Type B pancreatic cell (in vitro differentiated cells): ENCODE results near the gene ARAP2. TPM values are rescaled to one million over a fixed set of nuclear protein-coding genes. Genes with fewer than 3 reads are reported as not detected.

Experiments used
- DNase-seq: peaks from one replicate; pipeline ENCODE4 v3.0.0; 2021; ENCODE audit warnings: mixed read lengths; ENCODE audit not compliant: unreplicated experiment; ENCODE audit errors: extremely low spot score
- H3K27ac Mint-ChIP-seq: 2 replicates; pipeline ENCODE4 v1.8.0; 2021; ENCODE audit warnings: mild to moderate bottlenecking, mixed read lengths
- H3K27me3 Mint-ChIP-seq: 2 replicates; pipeline ENCODE4 v1.8.0; 2021; ENCODE audit warnings: mixed read lengths
- H3K36me3 Mint-ChIP-seq: 2 replicates; pipeline ENCODE4 v1.8.0; 2021; ENCODE audit warnings: mixed read lengths
- H3K4me1 Mint-ChIP-seq: one replicate; pipeline ENCODE4 v1.8.0; 2021; ENCODE audit warnings: mixed read lengths; ENCODE audit not compliant: unreplicated experiment
- H3K4me3 Mint-ChIP-seq: 2 replicates; pipeline ENCODE4 v1.8.0; 2021; ENCODE audit warnings: mild to moderate bottlenecking, mixed read lengths
- H3K9me3 Mint-ChIP-seq: 2 replicates; pipeline ENCODE4 v1.8.0; 2021; ENCODE audit warnings: mixed read lengths
- CTCF ChIP-seq: fragments of 200-600 bp; sonication (generic); conservative IDR thresholded peaks from 2 replicates; pipeline ENCODE4 v1.5.0; 2021; ENCODE audit warnings: antibody characterized with exemption, mild to moderate bottlenecking
- total RNA-seq: library from RNA; stranded (reverse); gene quantifications from 2 replicates; pipeline ENCODE4 v1.2.1, GENCODE V29; 2021; ENCODE audit warnings: low replicate concordance

Gene ARAP2
- total RNA-seq, 1 donor from 2014 or later, result 10.8 TPM

- no peaks in the 10 kb centered on the region for H3K27me3 Mint-ChIP-seq
- DNase-seq, result no peak
- H3K4me1 Mint-ChIP-seq, result peaks cover 9% of the 10 kb centered on the region
- no peak for TF ChIP-seq CTCF
- no peaks in the 10 kb centered on the region for H3K9me3 Mint-ChIP-seq
- no peaks in the 10 kb centered on the region for H3K36me3 Mint-ChIP-seq
- no peak overlapping the region for H3K4me3 Mint-ChIP-seq
- no peak overlapping the region for H3K27ac Mint-ChIP-seq
These were observed 34.5 kb upstream of the ARAP2 start for GRCh38 chr4:36278789-36279188.

DNA sequence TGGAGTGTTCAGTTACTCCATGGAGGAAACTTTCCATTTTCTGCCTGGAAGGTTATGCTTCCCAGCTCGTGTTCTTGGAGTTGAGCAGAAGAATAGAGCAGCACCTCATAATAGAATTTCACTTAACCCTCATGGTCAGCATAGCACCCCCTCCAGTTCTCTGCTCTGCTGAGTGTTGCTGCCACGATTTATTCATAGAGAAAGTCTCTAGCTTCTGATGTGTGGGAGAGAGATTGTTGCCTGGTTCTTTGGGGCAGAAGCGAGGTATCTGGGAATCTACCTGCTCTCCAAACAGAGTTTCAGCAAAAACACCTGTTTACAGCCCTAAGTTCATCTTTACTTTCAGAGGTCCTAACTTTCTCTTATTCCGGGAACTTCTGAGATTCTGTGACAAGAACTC lies 33.2 kb upstream of the ARAP2 start:
- no peak overlapping the region for H3K27ac Mint-ChIP-seq
- H3K36me3 Mint-ChIP-seq, result no peaks in the 10 kb centered on the region
- H3K27me3 Mint-ChIP-seq, result no peaks in the 10 kb centered on the region
- no peak for TF ChIP-seq CTCF
- DNase-seq, result no peak
- H3K4me3 Mint-ChIP-seq, result no peak overlapping the region
- peaks cover 8% of the 10 kb centered on the region for H3K4me1 Mint-ChIP-seq
- no peaks in the 10 kb centered on the region for H3K9me3 Mint-ChIP-seq

DNA sequence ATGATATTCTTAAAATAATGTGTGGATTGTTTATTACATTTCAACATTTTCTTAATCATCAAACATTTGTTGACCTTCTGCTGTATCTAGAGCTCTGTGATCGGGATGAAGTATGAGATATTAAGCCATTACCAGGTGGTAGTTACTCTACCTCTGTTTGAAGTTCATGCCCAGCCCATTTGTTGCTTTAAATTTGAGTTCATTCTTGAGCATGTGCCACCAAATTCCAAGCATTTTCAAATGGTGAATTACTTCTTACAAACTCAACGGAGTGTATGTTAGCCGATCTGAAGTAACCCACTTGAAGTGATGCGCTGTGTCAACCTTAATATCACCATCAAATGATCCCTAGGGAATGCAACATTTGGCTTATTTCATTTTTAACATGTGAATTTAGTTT lies 29.8 kb upstream of the ARAP2 start:
- Mint-ChIP-seq H3K27me3 (no peaks in the 10 kb centered on the region), H3K27ac (no peak overlapping the region), H3K36me3 (no peaks in the 10 kb centered on the region), H3K4me1 (no peaks in the 10 kb centered on the region), H3K9me3 (no peaks in the 10 kb centered on the region), H3K4me3 (no peak overlapping the region)
- no peak for TF ChIP-seq CTCF
- DNase-seq, result no peak

GRCh38 chr4:36273276-36273675 lies 29.0 kb upstream of the ARAP2 start:
- Mint-ChIP-seq H3K36me3 (no peaks in the 10 kb centered on the region), H3K27ac (no peak overlapping the region), H3K27me3 (no peaks in the 10 kb centered on the region), H3K9me3 (no peaks in the 10 kb centered on the region), H3K4me1 (no peaks in the 10 kb centered on the region), H3K4me3 (no peak overlapping the region)
- DNase-seq, result no peak
- no peak for TF ChIP-seq CTCF

GRCh38 chr4:36269533-36270173 lies 25.3 kb upstream of the ARAP2 start:
- no peaks in the 10 kb centered on the region for H3K9me3 Mint-ChIP-seq
- no peak for DNase-seq
- no peak for TF ChIP-seq CTCF
- H3K36me3 Mint-ChIP-seq, result no peaks in the 10 kb centered on the region
- no peak overlapping the region for H3K4me3 Mint-ChIP-seq
- no peak overlapping the region for H3K27ac Mint-ChIP-seq
- H3K27me3 Mint-ChIP-seq, result no peaks in the 10 kb centered on the region
- no peaks in the 10 kb centered on the region for H3K4me1 Mint-ChIP-seq

DNA sequence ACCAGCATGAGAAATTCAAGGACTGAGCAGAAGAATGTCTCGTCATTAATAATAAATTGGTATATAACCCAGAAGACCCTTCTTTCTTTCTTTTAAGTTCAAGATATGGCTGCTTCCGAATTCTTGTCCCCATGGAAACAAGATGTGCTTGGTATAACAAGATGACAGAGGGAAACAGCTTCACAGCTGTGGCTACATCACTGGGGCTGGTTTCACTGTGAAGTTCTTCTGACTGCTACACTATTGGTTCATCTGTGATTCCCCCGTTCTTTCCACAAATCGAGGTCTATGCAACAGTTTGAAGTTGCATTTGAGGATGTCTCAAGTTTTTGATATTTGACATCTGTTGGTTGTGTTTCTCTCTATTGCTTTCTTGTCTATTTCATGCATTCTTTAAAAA lies 24.8 kb upstream of the ARAP2 start:
- no peak for TF ChIP-seq CTCF
- Mint-ChIP-seq H3K27me3 (no peaks in the 10 kb centered on the region), H3K9me3 (no peaks in the 10 kb centered on the region), H3K4me1 (no peaks in the 10 kb centered on the region), H3K27ac (no peak overlapping the region), H3K36me3 (no peaks in the 10 kb centered on the region), H3K4me3 (no peak overlapping the region)
- no peak for DNase-seq
